Dedifferentiated amniotic fluid mesenchymal stem cell (primary cell): ENCODE results near the gene SND1.

Source experiments
- DNase-seq: peaks from one replicate; pipeline ENCODE4 v3.0.0-alpha.2; 2016; ENCODE audit errors: extremely low spot score

The SND1 gene

DNA sequence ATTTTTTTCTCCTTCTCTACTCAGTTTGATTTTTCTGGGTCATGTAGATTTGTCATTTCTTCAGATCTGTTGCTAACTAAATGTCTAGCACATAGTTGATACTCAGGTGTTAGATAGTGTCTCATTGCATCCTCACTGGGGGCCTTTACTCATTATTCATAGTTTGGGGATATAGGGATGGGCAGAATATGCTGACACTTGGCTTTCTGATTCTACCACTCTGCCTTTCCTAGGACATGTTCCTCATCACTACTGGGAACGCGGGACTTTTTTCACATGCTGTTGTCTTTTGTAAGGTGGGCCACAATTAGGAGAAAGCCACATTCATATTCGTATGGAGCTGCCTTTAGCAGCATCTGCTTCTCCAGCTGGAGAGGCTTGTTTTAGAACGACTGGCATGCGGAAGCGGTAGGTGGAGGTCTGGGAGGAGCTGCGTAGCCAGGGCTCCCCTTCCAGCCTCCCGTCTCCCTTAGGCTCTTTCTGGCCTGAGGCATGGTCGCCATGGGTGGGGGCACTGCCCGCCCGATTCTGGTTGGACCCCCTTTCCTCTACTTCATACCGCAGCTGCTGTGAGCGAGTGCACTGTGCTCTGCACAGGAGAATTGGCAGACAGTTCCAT is 78.8 kb downstream of the SND1 start:
- no peak for DNase-seq

DNA sequence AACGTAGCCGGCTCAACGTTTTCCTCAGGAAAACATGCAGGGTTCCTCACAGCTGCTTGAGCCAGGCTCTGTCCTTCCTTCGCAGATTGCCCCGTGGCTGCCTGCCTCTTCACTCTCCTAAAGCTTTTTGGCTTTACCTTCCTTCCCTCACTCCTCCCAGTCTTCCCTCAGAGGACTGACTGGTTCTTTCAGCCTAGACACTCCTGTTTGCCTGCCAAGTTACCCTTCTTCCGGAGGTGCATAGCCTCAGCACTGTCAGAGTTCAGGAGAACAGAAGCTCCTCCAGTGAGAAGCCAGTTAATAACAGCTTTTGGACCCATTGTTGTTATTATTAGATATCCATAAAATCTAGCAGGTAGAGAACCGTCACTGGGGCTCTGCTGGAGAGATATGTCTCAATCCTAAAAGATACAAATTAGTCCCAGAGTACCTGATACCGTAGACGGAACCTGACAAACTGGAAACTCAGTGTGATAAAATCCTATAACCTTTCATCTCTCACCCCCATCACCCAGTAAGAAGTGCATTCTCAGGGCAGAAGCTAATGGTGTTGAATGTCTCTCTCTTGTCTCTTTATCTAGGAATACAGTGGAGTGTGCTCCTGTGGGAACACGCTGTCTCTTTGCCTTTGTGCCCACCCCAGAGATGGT is 79.6 kb downstream of the SND1 start:
- DNase-seq = no peak

DNA sequence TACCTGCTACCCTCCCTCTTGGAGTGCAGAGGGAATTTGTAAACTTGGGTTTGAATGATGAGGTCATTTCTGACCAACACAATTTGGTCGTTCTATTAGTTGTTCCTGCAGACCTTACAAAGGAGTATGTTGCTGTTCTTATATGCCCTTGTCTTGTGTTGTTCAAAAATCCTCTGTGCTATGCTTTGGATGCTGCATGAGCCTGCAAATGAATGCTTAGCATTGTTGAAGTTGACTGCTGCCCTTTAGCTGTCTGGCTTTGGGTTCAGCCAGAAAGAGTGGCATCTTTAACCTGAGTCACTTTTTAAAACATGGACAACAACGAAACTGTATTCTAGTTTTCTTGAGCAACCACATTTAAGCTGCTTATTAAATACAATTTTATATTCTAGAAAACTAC is 80.3 kb downstream of the SND1 start:
- no peak for DNase-seq

DNA sequence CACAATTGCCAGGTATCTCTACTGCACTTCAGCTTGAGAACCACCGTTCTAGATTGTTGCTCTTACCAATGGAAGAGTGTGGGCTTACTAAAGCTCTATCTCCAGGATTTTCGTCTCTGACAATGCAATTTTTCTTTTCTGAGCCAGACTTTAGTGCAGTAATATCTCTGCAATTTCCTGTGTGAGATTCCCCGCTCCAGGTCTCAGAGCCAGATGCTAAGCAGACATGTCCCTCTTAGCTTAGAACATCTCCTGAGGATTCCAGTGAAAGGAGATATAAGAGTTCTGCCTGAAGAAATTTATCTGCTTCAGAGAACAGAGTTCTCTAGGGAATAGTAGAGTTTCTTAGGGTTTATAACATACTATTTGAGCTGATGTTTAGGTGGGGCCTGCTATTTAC is 82.0 kb downstream of the SND1 start:
- DNase-seq = no peak

DNA sequence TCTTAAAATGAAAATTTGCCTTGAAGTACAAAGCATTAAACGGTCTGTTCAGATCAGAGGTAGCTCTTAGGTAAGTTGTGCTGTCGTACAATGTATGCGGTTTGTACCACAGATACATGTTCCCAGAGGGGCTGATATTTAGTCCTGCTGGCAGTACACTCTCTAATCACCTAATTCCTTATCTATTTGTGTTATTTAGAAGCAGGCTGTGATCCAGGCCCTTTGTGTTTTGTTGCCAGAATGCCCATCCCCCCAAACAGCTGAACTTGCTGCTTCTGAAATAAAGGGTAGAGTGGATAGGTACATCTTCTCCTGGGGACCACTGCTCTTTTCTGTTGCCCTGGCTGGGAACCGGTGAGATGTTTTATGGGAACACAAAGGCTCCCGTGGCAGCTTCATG is 84.5 kb downstream of the SND1 start:
- DNase-seq = no peak

DNA sequence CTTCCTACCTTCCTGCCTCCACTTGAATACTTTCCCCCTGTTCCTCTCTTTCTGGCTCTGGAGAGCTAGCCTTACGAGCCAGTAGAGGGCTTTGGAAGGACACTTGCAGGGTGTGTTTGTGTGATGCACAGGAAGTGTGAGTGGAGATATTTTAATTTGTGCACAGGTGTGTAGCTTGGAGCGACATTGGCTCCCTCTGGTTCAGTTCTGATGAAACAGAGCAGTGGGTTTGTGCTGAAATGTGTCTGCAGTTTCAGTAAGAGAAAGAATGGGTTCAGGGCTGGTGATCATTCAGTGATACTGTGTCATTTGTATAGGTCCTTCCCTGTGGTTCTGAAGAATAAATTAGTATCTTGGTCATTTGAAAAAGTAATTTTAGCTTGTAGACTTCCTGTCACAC is 86.9 kb downstream of the SND1 start:
- DNase-seq = no peak

DNA sequence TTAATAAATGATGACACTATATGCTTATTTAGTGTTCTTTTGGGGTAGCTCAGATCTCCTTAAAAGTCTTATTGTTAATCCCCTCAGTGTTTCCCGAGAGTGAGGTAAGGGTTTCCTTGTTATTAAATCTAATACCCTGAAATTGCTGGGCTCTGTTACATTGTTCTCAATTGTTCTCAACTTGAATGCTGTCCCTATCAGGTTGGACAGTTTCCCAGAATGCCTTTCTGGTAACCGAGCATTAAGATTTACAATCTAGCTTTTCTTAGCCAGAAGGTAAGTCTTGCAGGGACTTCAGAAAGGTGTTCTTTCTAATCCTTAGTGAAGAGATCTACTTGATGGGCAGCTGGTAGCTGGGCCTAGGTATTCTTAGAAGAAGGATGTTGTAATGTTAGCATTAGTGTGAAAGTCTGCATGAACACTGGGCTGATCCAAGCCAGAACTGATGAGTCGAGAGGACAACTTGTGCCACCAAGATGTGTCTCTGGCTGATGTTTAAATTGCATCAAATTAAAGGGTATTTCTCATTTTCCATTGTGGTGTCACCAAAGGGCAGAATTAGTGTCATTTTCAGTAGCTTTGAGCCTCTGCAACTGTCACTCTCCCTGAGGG is 89.9 kb downstream of the SND1 start:
- DNase-seq = no peak

DNA sequence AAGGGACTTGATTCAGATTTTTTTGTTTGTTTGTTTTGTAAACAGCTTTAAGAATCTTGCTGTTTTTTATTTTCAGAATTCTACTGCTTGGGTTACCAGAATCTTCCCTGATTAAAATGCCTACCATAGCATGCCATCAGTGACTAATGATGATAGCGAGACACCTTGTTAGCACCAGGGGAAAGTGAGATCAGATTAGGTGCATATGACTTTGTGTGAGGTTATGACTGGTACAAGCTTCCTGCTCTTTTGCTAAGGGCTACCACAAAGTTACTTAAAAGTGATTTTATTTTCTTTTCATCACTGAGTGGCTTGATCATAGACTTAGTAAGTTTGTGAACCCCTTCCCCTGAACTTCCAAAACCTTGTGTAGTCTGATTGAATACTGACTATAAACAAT is 93.5 kb downstream of the SND1 start:
- DNase-seq = no peak

DNA sequence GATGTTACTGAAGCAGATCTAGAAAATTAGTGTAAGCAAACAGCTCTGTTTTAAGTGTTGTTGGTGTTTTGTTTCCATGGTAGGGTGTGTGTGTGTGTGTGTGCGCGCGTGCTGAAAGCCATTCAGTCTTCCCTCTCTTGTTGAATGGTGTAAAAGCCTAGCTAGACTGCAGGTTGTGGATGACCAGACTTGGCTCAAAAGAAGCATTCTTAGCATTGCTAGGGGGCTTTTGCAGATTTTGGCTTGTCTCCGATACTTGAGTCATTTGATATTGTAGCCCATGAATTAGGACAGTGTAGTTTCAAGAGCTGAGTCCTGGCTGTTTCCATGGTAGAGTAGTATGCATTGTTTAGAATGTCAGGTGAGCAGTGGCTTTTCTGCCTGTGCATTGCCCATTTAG is 99.1 kb downstream of the SND1 start:
- peak; percentile 60 for DNase-seq

DNA sequence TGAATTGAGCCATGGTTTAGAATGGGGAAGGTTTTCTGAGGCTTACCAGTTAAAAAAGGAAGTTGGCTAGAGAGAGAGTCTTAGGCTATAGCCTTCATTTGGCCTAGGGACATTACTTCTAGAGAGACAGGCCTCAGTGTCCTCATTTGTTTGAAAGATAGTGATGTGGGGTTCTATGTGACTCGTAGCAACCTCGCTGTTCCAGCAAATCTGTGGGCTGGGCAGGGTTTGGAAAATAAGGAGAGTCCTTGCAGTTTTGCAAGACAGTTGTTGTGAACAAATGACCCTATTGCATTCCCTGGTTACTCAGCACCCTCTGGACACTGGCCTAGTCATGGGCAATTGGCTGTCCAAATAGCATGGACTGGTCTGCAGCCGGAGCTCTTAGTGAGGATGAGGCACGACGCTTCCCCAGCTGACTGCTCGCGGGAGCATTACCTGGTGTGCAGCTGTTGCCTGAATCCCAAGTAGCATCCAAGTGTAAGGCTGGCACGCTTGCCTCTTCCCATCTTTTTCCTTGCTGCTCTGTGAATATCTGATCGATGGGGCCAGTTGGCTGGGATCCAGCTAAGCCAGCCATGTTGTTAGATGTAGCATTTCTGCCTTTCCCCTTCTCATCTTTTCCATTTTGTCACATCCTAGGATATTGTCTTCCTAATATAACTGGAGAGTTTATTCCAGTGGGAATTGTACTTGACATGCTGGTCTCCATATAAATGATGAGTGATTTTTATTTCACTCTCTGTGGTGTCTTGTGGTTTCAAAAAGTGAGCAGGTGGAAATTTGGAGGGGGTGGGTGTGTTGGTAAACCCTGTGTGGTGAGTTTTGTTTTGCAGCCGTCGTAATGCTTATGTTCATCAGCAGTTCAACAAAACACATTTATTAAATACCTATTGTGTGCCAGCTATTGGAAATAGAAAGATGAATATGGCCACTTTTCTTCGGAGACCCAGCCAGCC is 99.8 kb downstream of the SND1 start:
- no peak for DNase-seq

DNA sequence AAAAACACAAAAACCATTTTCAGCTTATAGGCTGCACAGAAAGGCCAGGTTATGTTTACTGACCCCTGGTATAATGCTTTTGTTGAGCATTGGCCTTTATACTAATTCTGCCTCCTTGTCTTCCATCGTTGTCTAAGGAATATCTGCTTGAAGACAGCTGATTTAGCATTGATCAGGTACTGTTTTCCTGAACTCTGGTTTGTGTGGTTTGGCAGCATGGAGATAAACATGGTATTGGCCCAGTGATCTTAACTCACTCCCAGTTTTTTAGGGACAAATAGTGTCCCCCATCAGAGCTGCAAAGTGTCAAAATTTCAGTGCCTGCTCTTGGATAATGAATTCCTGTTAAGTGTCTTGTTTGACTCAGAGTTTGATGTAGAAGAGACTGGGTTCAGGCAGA is 100.8 kb downstream of the SND1 start:
- DNase-seq = no peak

DNA sequence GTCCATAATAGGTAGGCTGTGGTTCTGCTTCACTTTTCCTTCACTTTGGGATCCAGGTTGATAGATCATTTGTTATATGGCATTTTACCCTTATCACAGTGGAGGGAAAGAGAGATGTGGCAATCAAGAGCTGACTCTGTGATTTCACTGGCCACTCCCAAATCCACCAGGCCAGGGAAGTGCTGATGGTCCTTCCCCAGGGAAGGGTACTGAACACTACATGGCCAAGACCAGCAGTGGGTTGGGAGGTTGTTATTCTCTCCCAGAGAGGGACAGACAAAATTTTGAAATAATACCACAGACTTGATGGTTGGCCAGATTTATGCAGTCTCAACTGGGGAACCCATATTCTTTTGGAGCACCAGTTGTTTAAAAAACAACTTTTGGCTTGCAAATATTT is 102.5 kb downstream of the SND1 start:
- no peak for DNase-seq

DNA sequence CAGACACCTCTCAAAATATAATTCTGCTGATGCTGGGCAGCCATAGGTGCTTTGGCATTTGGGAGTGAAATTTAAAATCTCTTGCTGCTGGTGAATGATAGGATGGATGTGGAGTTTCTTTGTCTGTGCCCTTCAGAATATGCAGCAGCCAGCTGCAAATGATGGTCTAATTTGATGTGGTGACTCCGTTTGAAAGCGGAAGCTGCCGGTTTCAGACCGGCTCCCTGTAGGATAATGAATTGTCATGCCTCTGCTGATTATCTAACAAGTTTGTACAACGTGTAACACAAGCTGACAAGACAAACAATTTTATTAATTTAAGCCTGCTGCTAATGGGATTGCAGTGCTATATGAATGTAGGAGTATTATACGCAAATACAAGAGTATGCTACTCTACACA is 103.5 kb downstream of the SND1 start:
- DNase-seq = no peak

DNA sequence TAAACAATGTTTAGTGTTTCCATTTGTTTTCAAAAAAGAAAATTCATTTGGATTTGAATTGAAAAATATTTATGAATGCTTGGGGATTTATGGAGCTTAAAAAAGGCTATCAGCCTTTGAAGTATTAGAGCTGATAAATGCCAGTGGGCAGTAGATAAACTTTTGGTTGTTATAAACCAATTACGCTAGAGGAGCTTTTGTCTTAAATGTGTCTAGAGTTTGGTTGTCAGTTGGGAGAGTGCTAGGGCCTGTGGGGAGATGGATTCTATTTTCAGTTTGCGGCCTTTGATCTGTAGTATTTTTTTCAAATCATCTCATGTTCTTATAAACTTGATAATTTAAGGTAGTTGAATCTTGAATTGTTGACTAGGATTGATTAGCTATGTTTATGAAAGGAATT is 104.0 kb downstream of the SND1 start:
- no peak for DNase-seq

DNA sequence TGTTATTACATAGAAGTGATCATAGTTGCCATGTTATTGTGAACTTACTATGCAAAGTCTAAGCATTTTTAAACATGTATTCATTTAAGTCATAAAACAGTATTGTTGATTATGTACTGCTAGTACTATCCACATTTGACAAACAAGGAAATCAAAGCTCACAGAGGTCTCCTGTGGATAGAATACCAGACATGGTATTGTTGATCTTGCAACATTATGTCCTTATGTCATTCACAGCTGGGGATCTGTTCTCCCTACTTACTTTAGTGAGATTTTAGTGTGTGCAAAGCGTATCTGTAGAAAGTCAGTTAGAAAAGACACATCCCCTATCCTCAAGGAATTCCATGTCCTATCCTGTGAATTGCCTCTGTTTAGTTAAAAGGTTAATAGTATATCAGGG is 106.1 kb downstream of the SND1 start:
- no peak for DNase-seq

DNA sequence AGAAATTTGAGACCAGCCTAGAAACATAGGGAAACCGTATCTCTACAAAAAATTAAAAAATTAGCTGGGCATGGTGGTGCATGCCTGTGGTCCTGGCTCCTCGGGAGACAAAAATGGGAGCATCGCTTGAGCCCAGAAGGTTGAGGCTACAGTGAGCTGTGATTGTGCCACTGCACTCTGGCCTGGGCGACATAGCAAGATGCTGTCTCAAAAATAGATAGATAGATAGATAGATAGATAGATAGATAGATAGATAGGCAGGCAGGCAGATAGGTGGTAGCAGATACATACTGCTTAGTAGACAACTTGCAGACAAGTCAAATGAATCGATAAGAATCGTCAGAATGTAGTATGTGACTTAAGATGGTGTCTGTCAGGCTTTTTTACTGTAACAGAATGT is 106.9 kb downstream of the SND1 start:
- DNase-seq = no peak

DNA sequence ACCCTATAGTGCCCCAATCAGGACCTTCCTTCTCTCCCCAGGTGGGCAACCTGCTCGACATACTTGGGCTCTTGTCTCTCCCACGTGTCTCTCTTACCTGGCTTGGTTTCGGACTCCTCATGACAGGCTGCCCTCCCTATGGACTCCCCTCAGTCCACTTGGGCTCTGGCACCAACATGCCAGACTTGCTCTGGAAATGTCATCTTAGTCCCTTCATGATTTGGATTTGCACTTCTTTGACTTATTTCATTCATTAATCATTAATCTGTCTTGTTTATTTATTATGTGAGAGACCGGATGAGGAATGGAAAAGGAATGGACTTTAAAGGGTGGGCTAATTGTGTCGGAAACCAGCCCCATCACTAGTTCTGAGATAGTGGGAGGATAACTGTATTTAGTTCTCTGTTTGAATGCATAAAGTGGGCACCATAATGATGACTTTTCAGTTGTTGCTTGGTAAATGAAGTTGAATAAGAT is 108.0 kb downstream of the SND1 start:
- no peak for DNase-seq

DNA sequence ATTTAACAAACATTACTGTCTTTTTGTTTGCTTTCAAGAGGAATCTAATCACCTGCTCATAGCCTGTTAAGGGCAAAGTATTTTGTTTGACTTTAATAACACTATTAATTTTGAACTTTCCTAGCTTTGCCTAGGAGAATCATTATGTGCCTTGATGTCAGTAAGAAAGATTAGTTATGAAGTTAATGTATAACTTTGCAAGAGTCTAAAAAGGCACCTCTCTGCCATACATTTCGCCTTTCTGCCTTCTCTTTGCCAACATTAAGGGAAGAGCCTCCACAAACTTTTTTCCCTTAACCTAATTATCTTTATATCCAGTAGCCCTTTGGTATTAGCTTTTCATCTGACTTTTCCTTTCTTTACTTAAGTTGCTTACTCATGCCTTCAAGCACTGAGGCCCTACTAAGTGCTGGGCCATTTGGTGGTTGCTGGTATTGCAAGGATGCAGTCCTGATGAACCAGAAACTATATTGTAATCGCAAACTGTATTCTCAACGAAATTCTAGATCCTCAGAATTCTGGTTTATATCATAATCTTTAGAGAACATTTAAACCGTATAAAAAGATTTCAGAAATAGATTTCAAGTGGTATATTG is 108.5 kb downstream of the SND1 start:
- no peak for DNase-seq

DNA sequence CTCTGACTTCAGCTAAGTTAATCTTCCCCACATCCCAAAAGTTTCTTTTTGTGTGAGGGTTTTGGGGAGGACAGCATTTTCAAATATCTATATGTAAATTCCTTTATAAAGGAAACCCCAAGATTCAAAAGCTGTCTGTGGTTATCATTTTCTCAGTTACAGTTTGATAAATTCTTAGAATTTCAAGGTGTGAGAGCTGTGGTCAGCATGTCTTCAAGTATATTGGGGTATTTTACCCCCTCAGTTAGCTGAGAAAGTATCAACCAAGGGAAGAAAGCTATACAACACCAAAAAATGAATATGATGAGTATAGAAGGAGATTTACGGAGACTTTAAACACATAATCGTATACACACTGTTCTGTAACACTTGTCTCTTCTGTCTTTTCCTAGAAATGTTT is 109.2 kb downstream of the SND1 start:
- no peak for DNase-seq

DNA sequence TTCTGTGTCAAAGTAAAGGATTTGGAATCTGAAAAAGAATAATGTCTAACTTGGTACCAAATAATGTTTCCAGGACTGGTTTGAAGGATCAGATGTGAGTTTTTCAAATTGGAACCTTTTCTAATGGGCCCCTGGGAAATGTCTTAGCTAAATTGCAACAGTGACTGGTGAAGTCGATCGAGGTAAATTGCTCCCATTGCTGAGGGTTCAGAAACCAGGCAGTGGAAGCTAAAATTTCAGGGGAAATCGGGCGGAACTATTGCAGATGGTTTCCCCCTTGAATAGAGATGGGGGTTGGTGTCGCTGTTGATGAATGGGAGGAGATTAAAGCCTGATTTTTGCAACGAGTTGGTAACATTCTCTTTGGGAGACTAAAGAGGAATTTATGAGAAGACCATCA is 112.7 kb downstream of the SND1 start:
- no peak for DNase-seq

DNA sequence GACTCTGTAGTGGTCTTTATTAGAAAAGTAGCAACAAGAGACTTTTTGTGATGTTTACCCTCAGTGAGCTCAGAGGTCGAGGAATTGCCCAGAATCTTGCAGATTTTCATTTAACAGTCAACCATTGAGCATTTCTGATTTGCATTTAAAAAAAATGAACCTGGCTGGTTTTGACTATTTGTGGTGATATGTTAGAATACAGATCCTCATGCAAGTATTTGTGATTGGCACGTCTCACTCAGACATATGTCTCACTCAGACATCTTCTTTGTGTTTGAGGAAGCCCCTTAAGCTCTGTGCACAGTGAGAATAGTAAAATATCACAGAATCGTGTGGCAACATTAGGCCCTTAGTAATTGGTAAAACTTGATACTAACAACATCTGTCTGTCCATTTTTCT is 113.2 kb downstream of the SND1 start:
- DNase-seq = no peak
